ENCODE results near the gene SEMA3B. TPM values are rescaled to one million over a fixed set of nuclear protein-coding genes. Genes with fewer than 3 reads are reported as not detected.
"Not testable (repeated sequence)": the region's sequence is repeated elsewhere in the genome, so short reads cannot be mapped to it uniquely, and the experiment has no call there.

Gene SEMA3B
- total RNA-seq, 1 experiment from 2014 or later, result 6.1 TPM

- DNase-seq (ENCODE audit: extremely low read depth, low read depth), result no peak
Observed at GRCh38 chr3:50271314-50271936, 2.5 kb downstream of the SEMA3B start.

- not testable (repeated sequence) for DNase-seq (ENCODE audit: extremely low read depth, low read depth)
Observed at GRCh38 chr3:50272538-50272910, 3.6 kb downstream of the SEMA3B start.

- DNase-seq (ENCODE audit: extremely low read depth, low read depth), result peak; percentile 67
Observed at GRCh38 chr3:50272911-50273688, 4.2 kb downstream of the SEMA3B start.

- DNase-seq (ENCODE audit: extremely low read depth, low read depth), result no peak
Observed at GRCh38 chr3:50273689-50274065, 4.7 kb downstream of the SEMA3B start.

- peak; percentile 38 for DNase-seq (ENCODE audit: extremely low read depth, low read depth)
Observed at GRCh38 chr3:50274371-50275104, 5.6 kb downstream of the SEMA3B start.

- no peak for DNase-seq (ENCODE audit: extremely low read depth, low read depth)
Observed at GRCh38 chr3:50275141-50275995, 6.4 kb downstream of the SEMA3B start.

- DNase-seq (ENCODE audit: extremely low read depth, low read depth), result no peak
Observed at GRCh38 chr3:50275996-50276761, 7.2 kb downstream of the SEMA3B start.

GRCh38 chr3:50276762-50277101, 7.8 kb downstream of the SEMA3B start:
- DNase-seq (ENCODE audit: extremely low read depth, low read depth), result no peak

- no peak for DNase-seq (ENCODE audit: extremely low read depth, low read depth)
Observed at GRCh38 chr3:50278123-50278879, 9.4 kb downstream of the SEMA3B start.

- DNase-seq (ENCODE audit: extremely low read depth, low read depth), result no peak
Observed at GRCh38 chr3:50278880-50279224, 9.9 kb downstream of the SEMA3B start, which contains the start of gene LSMEM2. Gene LSMEM2, plus strand, starts transcription at chr3:50279087. Its CDS starts 27 bp downstream, at chr3:50279114.

GRCh38 chr3:50279255-50280016, 10.5 kb downstream of the SEMA3B start:
- DNase-seq (ENCODE audit: extremely low read depth, low read depth), result no peak

- not testable (repeated sequence) for DNase-seq (ENCODE audit: extremely low read depth, low read depth)
Observed at GRCh38 chr3:50284121-50284520, 15.2 kb downstream of the SEMA3B start.

GRCh38 chr3:50286322-50287227, 17.6 kb downstream of the SEMA3B start:
- DNase-seq (ENCODE audit: extremely low read depth, low read depth), result no peak

- DNase-seq (ENCODE audit: extremely low read depth, low read depth), result no peak
Observed at GRCh38 chr3:50287262-50287661, 18.3 kb downstream of the SEMA3B start.

- no peak for DNase-seq (ENCODE audit: extremely low read depth, low read depth)
Observed at GRCh38 chr3:50288387-50289007, 19.6 kb downstream of the SEMA3B start.

- no peak for DNase-seq (ENCODE audit: extremely low read depth, low read depth)
Observed at GRCh38 chr3:50289130-50289529, 20.2 kb downstream of the SEMA3B start.

GRCh38 chr3:50290161-50290641, 21.3 kb downstream of the SEMA3B start:
- DNase-seq (ENCODE audit: extremely low read depth, low read depth), result no peak

All from NCI-H460 (cell line).